Right lobe of liver (tissue), 4 donors: Measurements from ENCODE around the gene CCDC82.

Source experiments
- POLR2A ChIP-seq: fragments of 450-650 bp; IDR thresholded peaks from one replicate; pipeline ENCODE4 v1.6.1; 2017; ENCODE audit warnings: antibody characterized with exemption, mild to moderate bottlenecking
- TF ChIP-seq, protein P1 (sequence below), 4 donors: fragments of 200-600 bp in 3 of 4; fragments of 450-650 bp in 1 of 4; IDR thresholded peaks; one replicate each; pipeline versions ENCODE4 v1.5.1 to v1.8.0; 2016 to 2022; ENCODE audit warnings: antibody characterized with exemption in 4 of 4, mild to moderate bottlenecking in 2 of 4
- donor health status: DM: no; HTN: no; CAD: no.
- donor health status: DM: no; HTN: no; CAD: no.
- donor health status: DM: no; HTN: yes; CAD: no.

- TF ChIP-seq, protein P1, sequence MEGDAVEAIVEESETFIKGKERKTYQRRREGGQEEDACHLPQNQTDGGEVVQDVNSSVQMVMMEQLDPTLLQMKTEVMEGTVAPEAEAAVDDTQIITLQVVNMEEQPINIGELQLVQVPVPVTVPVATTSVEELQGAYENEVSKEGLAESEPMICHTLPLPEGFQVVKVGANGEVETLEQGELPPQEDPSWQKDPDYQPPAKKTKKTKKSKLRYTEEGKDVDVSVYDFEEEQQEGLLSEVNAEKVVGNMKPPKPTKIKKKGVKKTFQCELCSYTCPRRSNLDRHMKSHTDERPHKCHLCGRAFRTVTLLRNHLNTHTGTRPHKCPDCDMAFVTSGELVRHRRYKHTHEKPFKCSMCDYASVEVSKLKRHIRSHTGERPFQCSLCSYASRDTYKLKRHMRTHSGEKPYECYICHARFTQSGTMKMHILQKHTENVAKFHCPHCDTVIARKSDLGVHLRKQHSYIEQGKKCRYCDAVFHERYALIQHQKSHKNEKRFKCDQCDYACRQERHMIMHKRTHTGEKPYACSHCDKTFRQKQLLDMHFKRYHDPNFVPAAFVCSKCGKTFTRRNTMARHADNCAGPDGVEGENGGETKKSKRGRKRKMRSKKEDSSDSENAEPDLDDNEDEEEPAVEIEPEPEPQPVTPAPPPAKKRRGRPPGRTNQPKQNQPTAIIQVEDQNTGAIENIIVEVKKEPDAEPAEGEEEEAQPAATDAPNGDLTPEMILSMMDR (IDR thresholded peaks at IDR 0.05): no peak
- TF ChIP-seq POLR2A: no peak
Observed at GRCh38 chr11:96306071-96306470, 83.6 kb downstream of the CCDC82 start.
